Raji (cell line): Measurements from ENCODE around the gene OSBPL5.

ENCODE experiments used
- POLR2A ChIP-seq: IDR thresholded peaks from 2 replicates; pipeline ENCODE4 v1.6.1; 2011; ENCODE audit warnings: low read depth, low read length, control low read depth; ENCODE audit not compliant: insufficient read depth

OSBPL5 gene

GRCh38 chr11:3106736-3107524 lies 58.2 kb downstream of the OSBPL5 start:
- no peak for TF ChIP-seq POLR2A

GRCh38 chr11:3105791-3106735 lies 59.0 kb downstream of the OSBPL5 start:
- no peak for TF ChIP-seq POLR2A

- TF ChIP-seq POLR2A = no peak
These were observed 59.9 kb downstream of the OSBPL5 start for GRCh38 chr11:3104961-3105790.

- TF ChIP-seq POLR2A = no peak
These were observed 60.9 kb downstream of the OSBPL5 start for GRCh38 chr11:3104051-3104714.

- TF ChIP-seq POLR2A = no peak
These were observed 62.0 kb downstream of the OSBPL5 start for GRCh38 chr11:3103076-3103475.

GRCh38 chr11:3102641-3102921 lies 62.5 kb downstream of the OSBPL5 start:
- TF ChIP-seq POLR2A = no peak

GRCh38 chr11:3101921-3102640 lies 63.0 kb downstream of the OSBPL5 start:
- TF ChIP-seq POLR2A = no peak

GRCh38 chr11:3099178-3099577 lies 65.9 kb downstream of the OSBPL5 start:
- no peak for TF ChIP-seq POLR2A

- TF ChIP-seq POLR2A = no peak
These were observed 68.1 kb downstream of the OSBPL5 start for GRCh38 chr11:3096909-3097530.

GRCh38 chr11:3095712-3096361 lies 69.3 kb downstream of the OSBPL5 start:
- no peak for TF ChIP-seq POLR2A

- no peak for TF ChIP-seq POLR2A
These were observed 70.8 kb downstream of the OSBPL5 start for GRCh38 chr11:3094223-3094824.

- TF ChIP-seq POLR2A = no peak
These were observed 71.6 kb downstream of the OSBPL5 start for GRCh38 chr11:3093281-3094191.
